GM12878 (cell line): ENCODE measurements around the gene CADM2. TPM values are rescaled to one million over a fixed set of nuclear protein-coding genes. Genes with fewer than 3 reads are reported as not detected.

Experiments used
- ATAC-seq: fragments of 200-7000 bp; cut with Tn5 transposase; 3 replicates; pipeline ENCODE4 v1.9.1; 2020; ENCODE audit warnings: mild to moderate bottlenecking, moderate library complexity
- BruUV-seq: library from RNA; stranded (reverse); fragments of 400-500 nt; replicated peaks from 2 replicates; lab custom pipeline; 2021; lab: Mats Ljungman, UMichigan
- CTCF ChIA-PET: fragments of 300-600 bp; sonication (Branson Sonifier 250); formaldehyde crosslinking; extraction: SDS; loops from one replicate; lab custom pipeline; 2021; ENCODE audit warnings: inconsistent platforms; lab: Yijun Ruan, JAX
- POLR2A ChIA-PET: fragments of 350-600 bp; formaldehyde crosslinking; extraction: SDS; loops from one replicate; lab custom pipeline; 2021; ENCODE audit warnings: inconsistent platforms; lab: Charles Lee
- RAD21 ChIA-PET: fragments of 300-600 bp; sonication (Branson Sonifier 250); formaldehyde crosslinking; loops from one replicate; lab custom pipeline; 2023; ENCODE audit warnings: antibody characterized with exemption; ENCODE audit not compliant: unreplicated experiment; lab: Charles Lee
- SMC1A ChIA-PET: fragments of 300-600 bp; sonication (Branson Sonifier 250); formaldehyde crosslinking; loops from one replicate; lab custom pipeline; 2023; ENCODE audit not compliant: unreplicated experiment, uncharacterized antibody; lab: Charles Lee
- DNase-seq: peaks from one replicate; pipeline ENCODE4 v3.0.0-alpha.2; 2011; ENCODE audit warnings: low read depth, low spot score
- FAIRE-seq: peaks from 3 replicates; lab custom pipeline; 2011; peaks lifted over from hg19 to GRCh38; lab: Jason Lieb, UNC
- H2AFZ ChIP-seq: 2 replicates; pipeline ENCODE4 v1.6.0; 2011; ENCODE audit warnings: low read depth, low read length, control low read depth; ENCODE audit not compliant: control insufficient read depth
- H3K27ac ChIP-seq: 2 replicates; pipeline ENCODE4 v1.5.1; 2011; ENCODE audit warnings: control low read depth; ENCODE audit not compliant: control insufficient read depth, insufficient read depth
- H3K27me3 ChIP-seq, 2 experiments: replicated peaks in 1 of 2; 2 replicates each; pipeline versions ENCODE4 v1.6.0 to v1.6.1; 2011; ENCODE audit warnings: low read length in 1 of 2; ENCODE audit not compliant: control insufficient read depth in 2 of 2, insufficient read depth in 2 of 2
- H3K36me3 ChIP-seq, 2 experiments: 2 replicates each; pipeline ENCODE4 v1.5.1; 2011; ENCODE audit warnings: low read length in 1 of 2; ENCODE audit not compliant: control insufficient read depth in 2 of 2, insufficient read depth in 2 of 2
- H3K4me1 ChIP-seq: 2 replicates; pipeline ENCODE4 v1.6.1; 2011; ENCODE audit warnings: mild to moderate bottlenecking, low read length, moderate library complexity, mixed read lengths; ENCODE audit not compliant: control insufficient read depth, insufficient read depth
- H3K4me2 ChIP-seq: 2 replicates; pipeline ENCODE4 v1.6.0; 2011; ENCODE audit warnings: control low read depth; ENCODE audit not compliant: control insufficient read depth, insufficient read depth
- H3K4me3 ChIP-seq: fragments of 200-600 bp; sonication (generic); 2 replicates; pipeline ENCODE4 v1.5.1; 2016
- H3K79me2 ChIP-seq: 2 replicates; pipeline ENCODE4 v1.6.0; 2011; ENCODE audit warnings: low read length; ENCODE audit not compliant: control insufficient read depth, insufficient read depth
- H3K9ac ChIP-seq: 2 replicates; pipeline ENCODE4 v1.8.0; 2011; ENCODE audit warnings: low read length, control low read depth, mixed read lengths; ENCODE audit not compliant: control insufficient read depth, insufficient read depth
- H3K9me3 ChIP-seq: replicated peaks from 3 replicates; pipeline ENCODE4 v1.5.1; 2011; ENCODE audit warnings: mild to moderate bottlenecking, low read length; ENCODE audit not compliant: control insufficient read depth, insufficient read depth
- H4K20me1 ChIP-seq: 2 replicates; pipeline ENCODE4 v1.6.0; 2011; ENCODE audit not compliant: control insufficient read depth, insufficient read depth
- CREM ChIP-seq: IDR thresholded peaks from 2 replicates; pipeline ENCODE4 v1.6.1; 2014; ENCODE audit warnings: antibody characterized with exemption, low read depth
- E2F4 ChIP-seq: IDR thresholded peaks from 2 replicates; pipeline ENCODE4 v1.6.1; 2012; ENCODE audit warnings: low read depth, low read length, improper control_type of control experiment
- IRF3 ChIP-seq: fragments of 450-650 bp; IDR thresholded peaks from 2 replicates; pipeline ENCODE4 v1.6.1; 2014; ENCODE audit warnings: mild to moderate bottlenecking
- IRF4 ChIP-seq: IDR thresholded peaks from 2 replicates; pipeline ENCODE4 v1.6.1; 2011; ENCODE audit warnings: low read depth, low read length
- MTA3 ChIP-seq: IDR thresholded peaks from 2 replicates; pipeline ENCODE4 v1.6.1; 2012; ENCODE audit warnings: low read length, inconsistent platforms, borderline replicate concordance
- MYB ChIP-seq: fragments of 150-350 bp; IDR thresholded peaks from 2 replicates; pipeline ENCODE4 v1.6.1; 2014; ENCODE audit warnings: mild to moderate bottlenecking, low read depth, low read length, borderline replicate concordance
- NR2C1 ChIP-seq: fragments of 450-650 bp; IDR thresholded peaks from 2 replicates; pipeline ENCODE4 v1.6.1; 2017; ENCODE audit warnings: antibody characterized with exemption, mild to moderate bottlenecking, moderate library complexity
- PAX8 ChIP-seq: fragments of 450-650 bp; IDR thresholded peaks from 2 replicates; pipeline ENCODE4 v1.6.1; 2017; ENCODE audit warnings: mild to moderate bottlenecking, moderate library complexity
- RBBP5 ChIP-seq: fragments of 200-600 bp; sonication (generic); conservative IDR thresholded peaks from 2 replicates; pipeline ENCODE4 v1.6.1; 2016
- SPI1 ChIP-seq: IDR thresholded peaks from 2 replicates; pipeline ENCODE4 v1.6.1; 2011; ENCODE audit warnings: low read depth, mild to moderate bottlenecking, low read length, moderate library complexity, borderline replicate concordance; ENCODE audit not compliant: insufficient read depth
- TCF12 ChIP-seq: IDR thresholded peaks from 2 replicates; pipeline ENCODE4 v1.6.1; 2011; ENCODE audit warnings: low read depth, mild to moderate bottlenecking, low read length
- ZBED1 ChIP-seq: IDR thresholded peaks from 2 replicates; pipeline ENCODE4 v1.6.1; 2016; ENCODE audit warnings: borderline replicate concordance
- ZNF592 ChIP-seq: fragments of 450-650 bp; IDR thresholded peaks from 2 replicates; pipeline ENCODE4 v1.6.1; 2017; ENCODE audit warnings: mild to moderate bottlenecking, moderate library complexity
- WGBS: methylation state at CpG from one replicate; pipeline ENCODE4 v1.1.6; 2016; ENCODE audit warnings: low lambda C conversion rate; ENCODE audit not compliant: insufficient replicate concordance, insufficient coverage; ENCODE audit errors: missing lambda C conversion rate; 5-methylcytosine and 5-hydroxymethylcytosine counted together
- in situ Hi-C: fragments of 300-500 bp; cut with MboI; formaldehyde crosslinking; loops from 9 replicates; pipeline ENCODE4 v1.14.3; 2018; ENCODE audit warnings: mixed read lengths
- intact Hi-C: fragments of 100-400 bp; cut with micrococcal nuclease; formaldehyde crosslinking; loops from one replicate; pipeline ENCODE4 v1.14.2; 2022; ENCODE audit not compliant: unreplicated experiment
- polyA plus RNA-seq, 11 experiments: library from polyadenylated mRNA; depleted of rRNA in 4 of 11; unstranded in 6 of 11; stranded (reverse) in 5 of 11; fragments of >200 nt; fragmentation: Nextera tagmentation in 4 of 11; fragmentation: Illumina TruSeq in 1 of 11; extraction: Ambion mirVana in 4 of 11; extraction: Trizol in 1 of 11; gene quantifications; 1 replicate in 1 of 11; 2 replicates in 10 of 11; pipeline versions ENCODE4 v1.2.1 to v1.2.3, GENCODE V29; 2011 to 2016; ENCODE audit warnings: inconsistent platforms in 2 of 11, missing spikeins in 2 of 11, low read depth in 1 of 11
- total RNA-seq, 4 experiments: library from RNA; depleted of rRNA in 3 of 4; stranded (reverse); fragments of >200 nt in 3 of 4; fragmentation: Illumina TruSeq in 1 of 4; extraction: Trizol in 1 of 4; gene quantifications; 2 replicates each; pipeline versions ENCODE4 v1.2.1 to v1.2.3, GENCODE V29; 2013 to 2021
- TF ChIP-seq, protein P1 (sequence below): fragments of 450-650 bp; formaldehyde crosslinking; IDR thresholded peaks from 2 replicates; pipeline ENCODE4 v1.4.0; 2020; ENCODE audit warnings: mild to moderate bottlenecking, moderate library complexity
- TF ChIP-seq, protein P2 (sequence below): IDR thresholded peaks from 2 replicates; pipeline ENCODE4 v1.6.1; 2011; ENCODE audit warnings: mild to moderate bottlenecking, low read depth, low read length, moderate library complexity; ENCODE audit not compliant: insufficient replicate concordance

CADM2 gene
- total and polyA plus RNA-seq, 10 of the 15 experiments (the other 5 are each of a cell fraction or from before 2014, with no cell fraction given), result 0.13 TPM; not detected in 9

- ATAC-seq, result peak; percentile 19; the same call in 2 of the 3 replicates
- FAIRE-seq, result no peak
- no peak for TF ChIP-seq IRF4
- no peak for TF ChIP-seq PAX8
- TF ChIP-seq E2F4, result no peak
- TF ChIP-seq RBBP5, result no peak
- TF ChIP-seq CREM, result no peak
- TF ChIP-seq, protein P1, sequence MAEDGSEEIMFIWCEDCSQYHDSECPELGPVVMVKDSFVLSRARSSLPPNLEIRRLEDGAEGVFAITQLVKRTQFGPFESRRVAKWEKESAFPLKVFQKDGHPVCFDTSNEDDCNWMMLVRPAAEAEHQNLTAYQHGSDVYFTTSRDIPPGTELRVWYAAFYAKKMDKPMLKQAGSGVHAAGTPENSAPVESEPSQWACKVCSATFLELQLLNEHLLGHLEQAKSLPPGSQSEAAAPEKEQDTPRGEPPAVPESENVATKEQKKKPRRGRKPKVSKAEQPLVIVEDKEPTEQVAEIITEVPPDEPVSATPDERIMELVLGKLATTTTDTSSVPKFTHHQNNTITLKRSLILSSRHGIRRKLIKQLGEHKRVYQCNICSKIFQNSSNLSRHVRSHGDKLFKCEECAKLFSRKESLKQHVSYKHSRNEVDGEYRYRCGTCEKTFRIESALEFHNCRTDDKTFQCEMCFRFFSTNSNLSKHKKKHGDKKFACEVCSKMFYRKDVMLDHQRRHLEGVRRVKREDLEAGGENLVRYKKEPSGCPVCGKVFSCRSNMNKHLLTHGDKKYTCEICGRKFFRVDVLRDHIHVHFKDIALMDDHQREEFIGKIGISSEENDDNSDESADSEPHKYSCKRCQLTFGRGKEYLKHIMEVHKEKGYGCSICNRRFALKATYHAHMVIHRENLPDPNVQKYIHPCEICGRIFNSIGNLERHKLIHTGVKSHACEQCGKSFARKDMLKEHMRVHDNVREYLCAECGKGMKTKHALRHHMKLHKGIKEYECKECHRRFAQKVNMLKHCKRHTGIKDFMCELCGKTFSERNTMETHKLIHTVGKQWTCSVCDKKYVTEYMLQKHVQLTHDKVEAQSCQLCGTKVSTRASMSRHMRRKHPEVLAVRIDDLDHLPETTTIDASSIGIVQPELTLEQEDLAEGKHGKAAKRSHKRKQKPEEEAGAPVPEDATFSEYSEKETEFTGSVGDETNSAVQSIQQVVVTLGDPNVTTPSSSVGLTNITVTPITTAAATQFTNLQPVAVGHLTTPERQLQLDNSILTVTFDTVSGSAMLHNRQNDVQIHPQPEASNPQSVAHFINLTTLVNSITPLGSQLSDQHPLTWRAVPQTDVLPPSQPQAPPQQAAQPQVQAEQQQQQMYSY (CRISPR knock-in tag), result no peak
- no peak for TF ChIP-seq NR2C1
- no peak for TF ChIP-seq MTA3
- TF ChIP-seq SPI1, result no peak
- no peak for TF ChIP-seq TCF12
- TF ChIP-seq MYB, result no peak
- TF ChIP-seq, protein P2, sequence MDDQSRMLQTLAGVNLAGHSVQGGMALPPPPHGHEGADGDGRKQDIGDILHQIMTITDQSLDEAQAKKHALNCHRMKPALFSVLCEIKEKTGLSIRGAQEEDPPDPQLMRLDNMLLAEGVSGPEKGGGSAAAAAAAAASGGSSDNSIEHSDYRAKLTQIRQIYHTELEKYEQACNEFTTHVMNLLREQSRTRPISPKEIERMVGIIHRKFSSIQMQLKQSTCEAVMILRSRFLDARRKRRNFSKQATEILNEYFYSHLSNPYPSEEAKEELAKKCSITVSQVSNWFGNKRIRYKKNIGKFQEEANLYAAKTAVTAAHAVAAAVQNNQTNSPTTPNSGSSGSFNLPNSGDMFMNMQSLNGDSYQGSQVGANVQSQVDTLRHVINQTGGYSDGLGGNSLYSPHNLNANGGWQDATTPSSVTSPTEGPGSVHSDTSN, result no peak
- TF ChIP-seq IRF3, result no peak
- no peak for TF ChIP-seq ZBED1
- TF ChIP-seq ZNF592, result no peak
- no peak overlapping the region for H2AFZ ChIP-seq
- no peaks in the 10 kb centered on the region for H3K4me1 ChIP-seq
- BruUV-seq, result no TSS peak
- ChIA-PET CTCF (no interaction called here), SMC1A (no interaction called here), RAD21 (no interaction called here), POLR2A (no interaction called here)
- no peak overlapping the region for H3K9ac ChIP-seq
- H3K4me3 ChIP-seq, result no peak overlapping the region
- intact Hi-C loops, result no loop called here
- no peaks in the 10 kb centered on the region for H3K27me3 ChIP-seq
- no peaks in the 10 kb centered on the region for H4K20me1 ChIP-seq
- H3K27ac ChIP-seq, result no peak overlapping the region
- DNase-seq, result no peak
- H3K4me2 ChIP-seq, result no peak overlapping the region
- no peaks in the 10 kb centered on the region for H3K36me3 ChIP-seq
- H3K9me3 ChIP-seq, result no peaks in the 10 kb centered on the region
- in situ Hi-C loops, result no loop called here
- 45% methylated on average over 3 of the region's 3 CpGs for WGBS
- no peaks in the 10 kb centered on the region for H3K79me2 ChIP-seq
These were observed 523.4 kb downstream of the CADM2 start for GRCh38 chr3:85482213-85482490.
